ENCODE results near the gene SLC12A9.

- no peak for TF ChIP-seq CTCF (conservative IDR thresholded peaks at IDR 0.05; ENCODE audit: low read depth, low read length)
- TF ChIP-seq EZH2 (IDR thresholded peaks at IDR 0.05; ENCODE audit: borderline replicate concordance, low read depth, low read length, poor library complexity, severe bottlenecking): no peak
Observed at GRCh38 chr7:100856871-100857282, 4.4 kb downstream of the SLC12A9 start.

All from A673 (cell line).